ENCODE results near the gene PLCL2. TPM values are rescaled to one million over a fixed set of nuclear protein-coding genes. Genes with fewer than 3 reads are reported as not detected.

Gene PLCL2
- polyA plus RNA-seq, 1 experiment = 0.94 TPM

GRCh38 chr3:17006132-17006852 is 121.5 kb downstream of the PLCL2 start:
- H3K4me3 ChIP-seq (ENCODE audit: low read depth, low read length) = no peak overlapping the region
- no peaks in the 10 kb centered on the region for H3K27me3 ChIP-seq (ENCODE audit: control insufficient read depth, insufficient read depth, low read length)
- POLR2A ChIA-PET = no interaction called here
- no peak for TF ChIP-seq CTCF (IDR thresholded peaks at IDR 0.05; ENCODE audit: low read depth, low read length)
- no peak overlapping the region for H3K27ac ChIP-seq (ENCODE audit: low read depth, low read length)
- H3K9me3 ChIP-seq (ENCODE audit: control insufficient read depth, insufficient read depth, low read length) = no peaks in the 10 kb centered on the region
- CTCF ChIA-PET = no interaction called here
- no peak for DNase-seq (ENCODE audit: low read depth, low spot score)

- CTCF ChIA-PET = no interaction called here
Measured at GRCh38 chr3:17007284-17007683, 122.5 kb downstream of the PLCL2 start.

GRCh38 chr3:17009826-17010225 is 125.1 kb downstream of the PLCL2 start:
- ChIA-PET CTCF (no interaction called here), POLR2A (no interaction called here)
- no peak for DNase-seq (ENCODE audit: low read depth, low spot score)
- Histone ChIP-seq H3K9me3 (ENCODE audit: control insufficient read depth, insufficient read depth, low read length) (no peaks in the 10 kb centered on the region), H3K4me3 (ENCODE audit: low read depth, low read length) (no peak overlapping the region), H3K27ac (ENCODE audit: low read depth, low read length) (no peak overlapping the region), H3K27me3 (ENCODE audit: control insufficient read depth, insufficient read depth, low read length) (no peaks in the 10 kb centered on the region)
- no peak for TF ChIP-seq CTCF (IDR thresholded peaks at IDR 0.05; ENCODE audit: low read depth, low read length)

More at GRCh38 chr3:17007284-17007683, 122.5 kb downstream of the PLCL2 start:
- Histone ChIP-seq H3K4me3 (ENCODE audit: low read depth, low read length) (no peak overlapping the region), H3K9me3 (ENCODE audit: control insufficient read depth, insufficient read depth, low read length) (no peaks in the 10 kb centered on the region), H3K27ac (ENCODE audit: low read depth, low read length) (no peak overlapping the region), H3K27me3 (ENCODE audit: control insufficient read depth, insufficient read depth, low read length) (no peaks in the 10 kb centered on the region)
- no peak for TF ChIP-seq CTCF (IDR thresholded peaks at IDR 0.05; ENCODE audit: low read depth, low read length)
- no peak for DNase-seq (ENCODE audit: low read depth, low spot score)
- POLR2A ChIA-PET = no interaction called here

GRCh38 chr3:17011728-17012338 is 127.1 kb downstream of the PLCL2 start:
- no peak for DNase-seq (ENCODE audit: low read depth, low spot score)
- no peaks in the 10 kb centered on the region for H3K9me3 ChIP-seq (ENCODE audit: control insufficient read depth, insufficient read depth, low read length)
- no peak overlapping the region for H3K4me3 ChIP-seq (ENCODE audit: low read depth, low read length)
- CTCF ChIA-PET = no interaction called here
- POLR2A ChIA-PET = no interaction called here
- TF ChIP-seq CTCF (IDR thresholded peaks at IDR 0.05; ENCODE audit: low read depth, low read length) = no peak
- H3K27me3 ChIP-seq (ENCODE audit: control insufficient read depth, insufficient read depth, low read length) = no peaks in the 10 kb centered on the region
- H3K27ac ChIP-seq (ENCODE audit: low read depth, low read length) = no peak overlapping the region

- TF ChIP-seq CTCF (IDR thresholded peaks at IDR 0.05; ENCODE audit: low read depth, low read length) = no peak
- DNase-seq (ENCODE audit: low read depth, low spot score) = no peak
- POLR2A ChIA-PET = no interaction called here
- Histone ChIP-seq H3K27me3 (ENCODE audit: control insufficient read depth, insufficient read depth, low read length) (no peaks in the 10 kb centered on the region), H3K27ac (ENCODE audit: low read depth, low read length) (no peak overlapping the region), H3K9me3 (ENCODE audit: control insufficient read depth, insufficient read depth, low read length) (no peaks in the 10 kb centered on the region), H3K4me3 (ENCODE audit: low read depth, low read length) (no peak overlapping the region)
- CTCF ChIA-PET = no interaction called here
Measured at GRCh38 chr3:17013050-17013449, 128.3 kb downstream of the PLCL2 start.

All from AG04450 (cell line).